DMS53 (cell line): ENCODE data around the gene NKAIN4.

Source experiments
- DNase-seq: peaks from one replicate; lab custom pipeline; 2025; lab: John Stamatoyannopoulos, UW

The NKAIN4 gene

DNA sequence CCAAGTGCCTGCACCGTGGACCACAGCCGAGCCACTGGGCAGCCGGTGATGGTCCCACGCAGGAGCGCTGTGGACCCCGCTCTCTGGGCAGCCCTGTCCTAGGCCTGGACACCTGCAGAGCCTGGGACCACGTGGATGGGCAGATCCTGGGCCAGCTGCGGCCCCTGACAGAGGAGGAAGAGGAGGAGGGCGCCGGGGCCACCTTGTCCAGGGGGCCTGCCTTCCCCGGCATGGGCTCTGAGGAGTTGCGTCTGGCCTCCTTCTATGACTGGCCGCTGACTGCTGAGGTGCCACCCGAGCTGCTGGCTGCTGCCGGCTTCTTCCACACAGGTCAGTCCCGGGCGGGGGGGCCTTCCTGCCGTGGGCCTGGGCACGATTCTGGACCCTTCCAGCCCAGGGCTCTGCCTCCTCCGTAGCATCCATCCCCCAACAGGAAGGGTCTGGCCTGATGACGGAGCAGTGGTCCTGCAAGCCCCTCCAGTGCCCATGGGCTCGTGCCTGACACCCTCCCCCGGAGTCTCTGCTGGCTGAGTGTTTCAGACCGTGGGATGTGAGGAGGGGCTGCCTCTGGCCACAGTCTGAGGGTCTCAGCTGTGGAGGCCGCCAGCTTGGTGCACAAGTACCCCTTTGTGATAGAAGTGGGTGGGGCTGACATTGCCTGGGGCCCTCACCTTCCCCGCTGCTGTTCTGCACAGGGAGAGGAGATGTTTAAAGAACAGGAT lies 18.0 kb downstream of the NKAIN4 start:
- no peak for DNase-seq

DNA sequence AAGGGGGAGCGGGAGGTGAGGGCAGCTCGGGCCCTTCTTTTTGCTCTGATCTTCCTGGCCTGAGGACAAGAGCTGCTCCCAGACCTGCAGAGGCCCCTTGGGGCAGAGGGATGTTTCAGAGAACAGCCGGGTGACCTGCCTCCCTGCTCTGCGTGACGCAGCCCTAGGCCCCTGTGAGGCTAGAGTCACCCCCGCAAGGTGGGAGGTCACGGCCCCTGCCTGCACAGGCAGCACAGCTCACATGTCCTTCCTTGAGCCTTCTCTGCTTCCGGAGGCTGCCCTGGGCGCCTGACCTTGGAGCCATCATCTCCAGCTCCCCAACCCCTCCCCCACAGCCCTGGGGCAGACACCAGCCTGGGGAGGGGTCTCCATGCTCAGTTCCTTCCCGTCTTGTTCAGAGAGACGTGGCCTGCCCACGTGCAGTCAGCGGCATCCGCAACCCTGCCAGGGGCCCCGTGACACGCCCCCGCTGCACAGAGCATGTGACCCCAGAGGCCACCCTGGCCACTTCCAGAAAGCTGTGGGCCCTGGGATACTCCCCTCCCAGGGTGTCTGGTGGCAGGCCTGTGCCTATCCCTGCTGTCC lies 18.8 kb downstream of the NKAIN4 start, which contains the start of gene BIRC7:
TSS of gene BIRC7 (plus strand) at position 507 of the 585 bp plus-strand sequence. CDS start 192 bp downstream, outside the sequence.
- no peak for DNase-seq

DNA sequence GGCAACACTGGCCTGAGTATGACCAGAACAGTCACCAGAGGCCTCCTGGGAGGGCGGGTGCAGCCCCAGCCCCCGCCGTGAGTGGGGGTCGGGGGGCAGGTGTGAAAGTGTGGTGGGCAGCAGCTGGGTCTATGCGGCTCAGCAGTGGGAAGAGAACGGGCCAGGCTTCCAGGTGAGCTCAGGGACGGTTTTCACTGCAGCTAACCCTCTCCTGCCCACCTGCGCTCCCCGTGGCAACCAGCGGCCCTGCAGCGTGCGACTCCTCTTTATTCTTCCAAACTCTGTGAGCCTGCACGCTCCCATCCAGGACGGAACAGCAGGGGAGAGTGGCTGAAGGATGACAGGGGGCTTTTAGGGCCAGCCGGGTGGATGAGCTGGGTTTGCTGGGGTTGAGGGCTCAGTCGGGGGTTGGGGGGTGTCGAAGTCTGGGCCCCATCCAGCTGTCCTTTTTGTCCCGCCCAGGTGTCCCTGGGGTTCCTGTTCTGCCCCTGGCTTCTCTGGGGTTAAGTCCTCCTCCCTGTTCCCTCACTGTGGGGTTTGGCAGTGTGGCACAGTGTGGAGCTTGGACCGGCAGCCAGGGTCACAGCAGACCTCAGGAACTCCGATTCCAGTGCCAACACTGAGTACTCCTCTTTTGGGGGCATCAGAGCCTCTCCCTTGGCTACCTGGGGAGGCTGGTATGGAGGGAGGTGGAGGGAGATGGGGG lies 19.4 kb downstream of the NKAIN4 start:
- DNase-seq = peak; percentile 85

DNA sequence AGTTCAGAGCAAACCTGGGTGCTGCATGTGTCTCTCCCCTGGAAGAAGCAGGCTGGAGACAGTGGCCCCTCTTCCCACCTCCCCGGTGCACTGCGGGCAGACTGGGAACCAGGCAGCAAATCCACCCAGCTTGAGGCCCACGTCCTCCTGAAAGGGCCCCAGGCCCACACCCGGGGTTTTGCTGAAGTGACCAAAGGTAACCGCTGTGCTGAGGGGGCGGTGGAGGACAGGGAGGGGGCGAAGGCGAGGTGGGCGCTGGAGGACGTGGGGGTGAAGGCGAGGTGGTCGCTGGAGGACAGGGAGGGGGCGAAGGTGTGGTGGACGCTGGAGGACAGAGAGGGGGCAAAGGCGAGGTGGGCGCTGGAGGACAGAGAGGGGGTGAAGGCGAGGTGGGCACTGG lies 20.3 kb downstream of the NKAIN4 start:
- no peak for DNase-seq

DNA sequence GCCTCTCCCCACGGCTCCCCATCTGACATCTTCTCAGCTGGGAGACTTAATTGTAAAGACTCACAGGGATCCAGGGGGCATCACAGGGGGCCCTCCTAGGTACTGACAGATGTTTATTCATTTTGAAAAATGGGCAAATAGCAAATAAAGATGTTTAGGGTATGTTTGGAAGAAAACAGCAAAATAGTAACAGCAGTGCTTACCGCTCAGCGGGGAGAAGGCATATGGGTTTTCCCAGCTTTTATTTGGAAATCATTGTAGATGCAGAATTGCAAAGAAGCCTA lies 21.3 kb downstream of the NKAIN4 start:
- DNase-seq = no peak

DNA sequence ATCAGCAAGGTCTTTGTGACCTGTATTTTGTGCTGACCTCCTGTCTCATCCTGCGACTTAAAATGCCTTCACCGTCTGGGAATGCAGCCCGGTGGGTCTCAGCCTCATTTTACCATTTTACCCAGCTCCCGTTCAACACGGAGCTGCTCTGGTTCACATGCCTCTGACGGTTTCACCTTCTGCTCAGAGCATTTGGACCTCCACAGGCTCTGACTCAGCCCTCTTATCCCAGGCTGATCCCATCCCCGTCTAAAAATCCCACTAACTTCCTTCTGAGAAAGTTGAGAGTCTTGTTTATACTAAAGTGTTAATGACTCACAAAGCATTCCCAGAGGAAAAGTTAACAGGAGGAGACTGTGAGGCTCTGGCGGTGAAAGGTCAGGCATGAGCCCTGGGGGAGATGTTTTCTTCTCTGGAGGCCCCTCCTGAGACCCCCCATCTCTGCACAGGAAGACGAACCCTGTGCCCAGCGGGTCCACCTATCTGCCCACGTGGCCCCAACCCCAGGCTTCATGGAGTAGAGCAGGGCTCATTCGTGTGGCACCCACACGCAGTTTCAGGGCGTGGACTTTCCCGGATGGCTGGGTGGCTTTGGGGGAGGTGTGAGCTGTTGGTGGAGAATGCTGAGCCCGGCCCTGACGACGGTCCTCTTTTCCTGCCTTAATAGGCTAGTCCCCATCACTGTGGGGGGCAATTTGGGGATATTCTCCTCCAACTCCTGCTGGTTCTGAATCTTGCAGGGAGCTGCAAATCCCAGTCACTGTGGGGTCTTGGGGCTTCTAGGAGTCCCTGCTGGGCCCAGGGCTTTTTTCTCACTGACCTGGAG lies 21.8 kb downstream of the NKAIN4 start:
- no peak for DNase-seq

DNA sequence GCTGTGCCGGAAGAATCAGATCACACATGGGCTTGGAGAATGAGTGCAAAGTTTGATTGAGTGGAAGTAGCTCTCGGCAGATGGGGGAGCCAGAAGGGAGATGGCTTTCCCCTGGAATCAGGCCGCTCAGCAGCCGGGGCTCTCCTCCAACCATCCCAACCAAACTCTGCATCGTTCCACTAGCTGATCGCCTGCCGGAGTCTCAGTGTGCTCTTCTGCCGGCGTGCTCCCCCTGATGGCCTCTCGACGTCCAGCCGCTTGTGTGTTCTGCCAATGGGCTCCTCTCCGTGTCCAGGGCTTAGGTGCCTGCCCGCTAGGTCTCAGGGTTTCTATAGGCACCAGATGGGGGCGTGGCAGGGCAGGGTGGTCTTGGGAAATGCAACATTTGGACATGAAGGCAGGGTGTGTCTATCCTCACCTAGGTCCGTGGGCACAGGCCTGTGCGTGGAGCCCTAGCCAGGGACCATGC lies 23.4 kb downstream of the NKAIN4 start:
- peak; percentile 80 for DNase-seq

DNA sequence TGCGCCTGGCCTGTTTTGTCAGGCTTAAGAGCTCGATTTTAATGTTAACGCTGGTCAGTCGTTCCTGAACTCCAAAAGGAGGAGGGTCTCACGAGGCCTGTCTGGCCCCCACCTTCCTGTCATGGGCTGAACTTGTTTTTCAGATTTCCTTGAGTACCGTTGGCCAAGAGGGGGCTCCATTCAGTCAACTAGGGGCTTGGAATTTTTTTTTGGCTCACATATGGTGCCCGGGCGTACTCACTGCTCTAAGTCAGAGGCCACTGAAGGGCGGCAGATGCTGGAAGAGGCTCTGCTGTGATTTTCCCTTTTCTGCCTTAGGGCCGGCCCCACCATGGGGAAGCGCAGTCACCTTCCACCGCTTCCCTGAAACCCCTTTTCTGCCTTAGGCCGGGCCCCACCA lies 25.5 kb downstream of the NKAIN4 start:
- no peak for DNase-seq

DNA sequence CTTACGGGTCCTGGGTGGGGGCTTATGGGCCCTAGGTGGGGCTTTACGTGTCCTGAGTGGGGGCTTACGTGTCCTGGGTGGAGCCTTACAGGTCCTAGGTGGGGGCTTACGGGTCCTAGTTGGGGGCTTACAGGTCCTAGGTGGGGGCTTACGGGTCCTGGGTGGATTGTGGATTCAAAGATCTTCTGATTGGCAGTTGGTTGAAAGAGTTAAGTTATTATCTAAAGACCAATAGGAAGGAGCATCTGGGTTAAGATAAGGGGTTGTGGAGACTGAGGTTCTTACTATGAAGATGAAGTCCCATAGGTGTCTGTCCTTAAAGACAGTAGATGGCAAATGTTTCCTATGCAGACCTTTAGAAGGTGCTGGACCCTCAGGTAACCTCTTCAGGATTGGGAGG lies 27.0 kb downstream of the NKAIN4 start:
- DNase-seq = no peak

DNA sequence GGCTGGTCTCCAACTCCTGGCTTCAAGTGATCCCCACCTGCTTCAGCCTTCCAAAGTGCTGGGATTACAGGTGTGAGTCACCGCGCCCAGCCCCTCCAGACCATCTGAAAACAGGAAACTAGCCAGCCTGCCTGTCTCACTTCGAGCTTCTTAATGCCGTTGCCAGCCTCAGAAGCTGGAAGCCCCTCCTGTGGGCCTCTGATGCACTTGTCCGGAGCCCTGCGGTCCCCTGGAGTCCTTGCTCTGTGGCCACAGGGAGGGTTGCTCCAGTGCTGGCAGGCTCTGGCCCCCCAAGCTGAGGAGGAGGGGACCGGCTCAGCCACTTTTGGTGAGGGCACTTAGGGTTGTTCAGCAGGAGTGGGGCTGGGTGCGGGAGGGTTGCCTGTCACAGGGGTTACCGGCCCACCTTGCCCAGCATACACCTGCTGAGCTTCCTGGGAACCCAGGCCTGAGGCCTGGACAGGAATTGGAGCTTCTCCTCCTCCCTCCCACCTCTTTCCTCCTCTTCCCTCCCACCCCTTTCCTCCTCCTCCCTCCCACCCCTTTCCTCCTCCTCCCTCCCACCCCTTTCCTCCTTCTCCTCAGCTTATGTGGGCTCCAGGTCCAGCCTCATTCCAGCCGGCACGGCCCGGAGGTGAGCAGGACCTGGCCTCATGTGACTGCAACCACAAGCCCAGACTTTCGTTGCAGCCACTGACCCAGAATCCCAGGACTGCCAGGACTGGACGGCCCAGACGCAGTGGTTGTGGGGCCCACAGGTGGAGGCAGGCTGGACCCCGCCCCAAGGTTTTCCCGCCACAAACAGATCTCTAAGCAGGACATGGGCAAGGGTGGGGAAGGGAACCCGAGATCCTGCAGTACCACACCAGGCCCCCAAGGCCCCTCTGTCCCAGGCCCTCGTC lies 28.0 kb downstream of the NKAIN4 start:
- DNase-seq = no peak

DNA sequence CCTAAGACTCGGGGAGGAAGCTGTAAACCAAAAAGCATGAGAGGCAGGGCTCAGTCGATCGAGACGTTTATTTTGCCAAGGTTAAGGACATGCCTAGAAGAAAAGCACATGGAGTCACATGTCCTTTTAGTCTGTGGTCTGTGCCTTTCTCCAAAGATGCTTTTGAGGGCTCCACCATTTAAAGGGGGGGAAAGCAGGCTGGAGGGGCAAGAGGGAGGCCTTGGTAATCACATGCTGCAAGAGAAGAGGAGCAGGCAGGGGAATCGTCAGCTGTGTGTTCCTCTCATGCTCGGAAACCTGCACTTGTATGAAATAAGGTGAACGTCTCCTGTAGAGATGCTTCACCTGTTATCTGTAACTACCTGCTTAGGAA lies 29.2 kb downstream of the NKAIN4 start:
- DNase-seq = no peak

DNA sequence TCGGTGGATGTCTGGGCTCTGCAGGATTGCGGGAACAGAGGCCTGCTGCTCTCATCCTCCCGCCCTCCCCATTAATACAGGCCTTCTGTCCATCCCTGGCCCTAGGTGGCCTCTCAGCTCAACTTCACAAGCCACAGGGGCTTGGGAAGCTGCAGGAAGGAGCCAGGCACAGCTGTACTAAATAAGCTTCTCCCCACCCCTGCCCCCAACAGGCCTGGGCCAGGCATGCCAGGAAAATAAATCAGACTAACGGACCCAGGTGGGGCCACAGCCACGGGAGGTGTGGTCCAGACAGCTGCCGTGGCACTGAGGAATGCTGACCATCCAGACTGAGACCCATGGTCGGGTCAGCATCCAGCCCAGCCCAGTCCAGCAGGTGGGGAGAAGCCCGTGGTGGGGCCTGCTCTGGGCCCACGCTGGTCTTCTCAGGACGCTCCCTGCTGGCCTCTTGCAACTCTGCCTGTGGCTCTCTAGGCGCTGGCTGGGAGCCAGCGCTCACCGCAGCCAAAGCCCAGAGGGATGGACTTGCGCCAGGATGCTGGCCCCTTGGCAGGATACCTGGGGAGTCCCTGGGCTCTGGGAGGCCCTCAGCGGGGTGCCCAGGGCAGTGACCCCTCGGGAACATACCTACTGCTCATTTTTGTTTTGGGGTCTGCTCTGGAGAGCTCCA lies 29.7 kb downstream of the NKAIN4 start:
- DNase-seq = peak; percentile 68

DNA sequence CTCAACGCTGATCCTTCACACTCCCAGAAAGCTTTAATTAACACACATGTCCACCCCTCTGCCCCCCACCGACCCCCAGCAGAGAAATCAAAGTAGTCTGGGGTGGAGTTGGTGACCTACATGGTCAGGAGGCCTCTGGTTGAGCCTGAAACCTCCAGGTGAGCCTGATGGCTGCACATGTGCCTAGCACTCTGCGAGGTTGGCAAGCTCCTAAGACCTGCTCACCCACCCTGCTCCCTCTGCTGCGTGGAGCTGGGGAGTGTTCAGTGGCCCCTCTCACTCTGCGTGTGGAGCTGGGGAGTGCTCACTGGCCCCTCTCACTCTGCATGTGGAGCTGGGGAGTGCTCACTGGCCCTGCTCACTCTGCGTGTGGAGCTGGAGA lies 30.4 kb downstream of the NKAIN4 start:
- DNase-seq = no peak

DNA sequence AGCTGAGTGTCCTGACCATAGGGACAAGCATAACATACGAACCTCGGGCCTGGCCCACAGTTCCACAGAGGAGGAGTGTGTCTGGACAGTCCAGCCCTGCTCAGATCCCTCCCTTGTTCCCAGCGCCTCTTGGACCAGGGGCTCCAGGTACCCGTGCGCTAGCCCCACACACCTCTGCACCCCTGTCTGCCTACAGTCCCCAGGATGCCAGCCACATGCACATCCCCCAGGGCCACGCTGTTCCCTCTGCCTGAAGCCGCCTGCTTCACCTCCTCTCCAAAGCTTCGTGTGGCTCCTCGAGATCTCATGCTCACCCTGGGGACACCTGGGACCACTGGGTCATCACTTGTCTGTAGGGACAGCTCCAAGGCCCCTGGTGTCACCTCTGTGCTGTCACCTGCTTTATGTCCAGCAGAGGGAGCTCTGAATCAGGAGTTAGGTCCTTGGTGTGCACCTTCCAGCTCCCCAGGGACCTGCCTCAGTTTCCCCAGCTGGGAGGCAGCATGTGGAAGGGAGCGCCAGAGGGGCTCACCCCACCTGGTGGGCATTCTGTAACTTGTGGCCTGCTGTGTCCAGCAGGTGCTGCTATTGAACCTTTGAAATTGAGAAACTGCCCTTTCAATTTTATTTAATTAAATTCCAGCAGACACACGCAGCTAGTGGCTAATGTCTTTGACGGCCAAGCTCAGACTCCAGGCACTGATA lies 31.0 kb downstream of the NKAIN4 start:
- DNase-seq = peak; percentile 72

DNA sequence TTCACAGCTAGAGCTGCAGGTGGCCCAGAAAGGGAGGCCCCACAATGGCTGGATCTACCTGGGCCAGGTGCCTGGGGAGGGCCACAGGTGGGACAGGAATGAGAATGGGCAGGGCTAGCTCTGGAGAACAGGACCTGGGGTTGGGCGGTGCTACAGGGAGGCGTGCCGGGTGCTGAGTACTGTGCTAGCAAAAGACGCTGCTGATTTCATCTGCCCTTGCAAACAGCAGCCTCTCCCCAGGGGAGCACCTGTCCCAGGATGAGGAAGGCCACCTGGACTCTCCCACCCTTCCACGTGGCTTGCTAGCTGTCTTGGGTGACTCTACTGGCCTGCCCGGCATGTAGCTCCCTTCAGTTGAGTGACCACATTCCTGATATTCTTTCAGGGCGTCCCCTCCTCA lies 31.7 kb downstream of the NKAIN4 start:
- peak; percentile 49 for DNase-seq

DNA sequence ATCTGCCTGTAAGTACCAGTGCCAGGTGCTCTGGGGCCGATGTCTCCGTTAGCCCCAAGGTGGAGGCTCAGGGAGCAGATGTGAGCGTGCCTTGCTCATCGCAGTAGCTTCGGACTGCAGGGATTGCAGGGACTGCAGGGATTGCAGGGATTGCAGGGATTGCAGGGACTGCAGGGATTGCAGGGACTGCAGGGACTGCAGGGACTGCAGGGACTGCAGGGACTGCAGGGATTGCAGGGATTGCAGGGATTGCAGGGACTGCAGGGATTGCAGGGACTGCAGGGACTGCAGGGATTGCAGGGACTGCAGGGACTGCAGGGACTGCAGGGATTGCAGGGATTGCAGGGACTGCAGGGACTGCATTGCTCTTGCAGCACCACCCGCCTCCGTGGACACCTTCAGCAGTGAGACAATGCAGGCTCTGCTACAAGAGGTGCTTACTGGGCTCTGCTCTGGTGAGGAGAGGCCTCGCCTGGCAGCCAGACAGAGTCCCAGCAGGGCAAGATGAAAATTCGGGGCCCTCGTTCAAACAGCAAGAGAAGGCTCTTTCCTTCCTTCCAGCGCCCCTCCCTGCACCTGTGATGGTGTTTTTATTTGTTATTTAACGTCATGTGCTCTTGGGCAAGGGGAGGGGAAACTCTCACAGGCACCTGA lies 32.7 kb downstream of the NKAIN4 start:
- DNase-seq = peak; percentile 32

DNA sequence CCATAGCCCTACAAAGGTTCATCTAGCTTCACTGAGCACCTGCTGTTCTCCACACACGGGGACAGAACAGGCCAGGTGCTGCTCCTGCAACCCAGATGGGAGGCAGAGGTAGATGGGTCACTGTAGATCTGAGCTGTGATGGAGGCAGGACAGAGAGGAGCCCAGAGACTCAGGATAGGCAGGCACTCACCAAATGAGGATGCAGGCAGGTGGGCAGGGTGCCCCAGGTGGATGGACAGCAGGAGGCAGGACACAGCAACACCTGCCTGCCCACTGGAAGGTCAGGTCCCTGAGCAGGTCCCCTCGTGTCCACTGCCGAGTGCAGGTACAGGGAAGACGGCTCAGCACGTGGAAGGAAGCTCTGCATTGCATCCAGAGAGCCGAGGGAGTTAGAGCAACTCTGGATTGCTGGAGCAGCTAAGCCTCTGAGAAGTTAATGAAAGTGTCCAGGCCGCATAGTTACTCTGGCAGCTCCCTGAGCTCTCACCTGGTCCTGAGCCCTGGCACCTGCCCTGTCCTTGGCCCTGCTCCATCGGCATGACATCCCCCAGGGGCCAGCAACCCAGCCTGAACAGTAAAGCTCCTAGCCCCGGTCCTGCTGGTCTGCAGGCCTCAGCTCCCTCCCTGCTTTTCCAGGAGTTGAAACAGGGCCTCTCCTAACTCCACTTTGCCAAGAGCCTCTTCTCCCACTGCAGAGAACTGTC lies 33.4 kb downstream of the NKAIN4 start:
- DNase-seq = peak; percentile 37

DNA sequence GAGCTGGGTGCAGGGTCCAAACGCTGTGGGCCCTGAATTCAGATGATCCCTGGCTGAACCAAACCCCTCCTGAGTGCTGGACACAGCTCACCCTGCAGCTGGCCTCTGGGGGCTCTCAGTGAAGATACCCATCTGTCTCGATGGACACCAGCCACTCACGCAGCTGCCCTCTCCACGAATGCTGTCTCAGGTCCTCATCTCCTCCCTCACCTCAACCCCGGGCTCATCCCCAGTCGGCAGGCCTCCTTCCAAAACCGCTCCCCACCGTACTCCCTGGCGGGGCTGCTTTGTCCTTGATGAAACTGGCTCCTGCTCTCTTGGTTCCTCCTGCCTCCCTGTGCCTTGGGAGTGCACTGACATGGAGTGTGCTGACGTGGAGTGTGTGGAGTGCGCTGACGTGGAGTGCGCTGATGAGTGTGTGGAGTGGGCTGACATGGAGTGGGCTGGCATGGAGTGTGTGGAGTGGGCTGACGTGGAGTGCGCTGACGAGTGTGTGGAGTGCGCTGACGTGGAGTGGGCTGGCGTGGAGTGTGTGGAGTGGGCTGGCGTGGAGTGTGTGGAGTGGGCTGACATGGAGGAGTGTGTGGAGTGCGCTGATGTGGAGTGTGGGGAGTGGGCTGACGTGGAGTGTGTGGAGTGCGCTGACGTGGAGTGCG lies 34.3 kb downstream of the NKAIN4 start:
- no peak for DNase-seq

DNA sequence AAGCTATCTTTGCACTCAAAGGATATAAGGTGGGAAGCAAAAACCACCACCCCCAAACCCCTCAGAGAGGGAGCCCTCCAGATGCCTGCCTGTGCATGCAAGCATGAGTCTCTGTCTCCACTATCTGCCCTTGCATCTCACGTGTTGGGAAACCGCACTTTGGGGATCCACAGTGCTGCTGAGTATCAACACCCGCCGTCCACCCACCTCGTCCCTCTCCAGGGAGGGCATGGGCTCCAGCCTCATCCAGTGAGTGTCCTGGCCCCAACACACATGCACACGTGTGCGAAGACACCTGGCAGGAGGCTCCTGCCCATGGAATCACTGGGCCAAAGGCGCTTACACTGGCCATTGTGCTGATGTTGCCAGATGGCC lies 34.8 kb downstream of the NKAIN4 start:
- no peak for DNase-seq
